MCF 10A (cell line): ENCODE results near the gene RASD1. TPM values are rescaled to one million over a fixed set of nuclear protein-coding genes. Genes with fewer than 3 reads are reported as not detected.

Source experiments
- BruUV-seq: library from RNA; stranded (reverse); fragments of 400-500 nt; replicated peaks from 2 replicates; lab custom pipeline; 2021; lab: Mats Ljungman, UMichigan
- CTCF ChIA-PET: fragments of 300-600 bp; sonication (Branson Sonifier 250); formaldehyde crosslinking; extraction: SDS; loops from one replicate; lab custom pipeline; 2021; ENCODE audit warnings: antibody characterized with exemption, inconsistent platforms; lab: Yijun Ruan, JAX
- POLR2A ChIA-PET: fragments of 300-600, 350-650 bp; sonication (Branson Sonifier 250); formaldehyde crosslinking; extraction: SDS; loops from one replicate; lab custom pipeline; 2020; ENCODE audit warnings: antibody characterized with exemption, inconsistent platforms; lab: Yijun Ruan, JAX
- DNase-seq: peaks from one replicate; pipeline ENCODE4 v3.0.0-alpha.2; 2018; ENCODE audit not compliant: unreplicated experiment
- H3K27ac Mint-ChIP-seq: one replicate; pipeline ENCODE4 v1.8.0; 2022; ENCODE audit warnings: mild to moderate bottlenecking, low read depth, mixed read lengths; ENCODE audit not compliant: unreplicated experiment
- H3K27me3 Mint-ChIP-seq: one replicate; pipeline ENCODE4 v1.8.0; 2022; ENCODE audit warnings: mixed read lengths; ENCODE audit not compliant: insufficient read depth, unreplicated experiment
- H3K36me3 Mint-ChIP-seq: one replicate; pipeline ENCODE4 v1.8.0; 2022; ENCODE audit warnings: mild to moderate bottlenecking, moderate library complexity, mixed read lengths; ENCODE audit not compliant: insufficient read depth, unreplicated experiment
- H3K4me1 Mint-ChIP-seq: one replicate; pipeline ENCODE4 v1.8.0; 2022; ENCODE audit warnings: mixed read lengths; ENCODE audit not compliant: insufficient read depth, unreplicated experiment
- H3K4me3 Mint-ChIP-seq: one replicate; pipeline ENCODE4 v1.8.0; 2022; ENCODE audit warnings: mild to moderate bottlenecking, moderate library complexity, mixed read lengths; ENCODE audit not compliant: unreplicated experiment
- H3K9me3 Mint-ChIP-seq: one replicate; pipeline ENCODE4 v1.8.0; 2022; ENCODE audit warnings: mixed read lengths; ENCODE audit not compliant: unreplicated experiment
- CTCF ChIP-seq: fragments of 200-600 bp; IDR thresholded peaks from one replicate; pipeline ENCODE4 v1.8.0; 2022; ENCODE audit warnings: antibody characterized with exemption, mild to moderate bottlenecking; ENCODE audit not compliant: unreplicated experiment
- intact Hi-C: fragments of 100-400 bp; cut with micrococcal nuclease; formaldehyde crosslinking; loops from 2 replicates; pipeline ENCODE4 v1.14.1; 2022
- total RNA-seq: library from RNA; stranded (reverse); gene quantifications from 2 replicates; pipeline ENCODE4 v1.2.3, GENCODE V29; 2022

Gene RASD1
- total RNA-seq, 1 experiment from 2014 or later: 0.21 TPM

- ChIA-PET CTCF (no interaction called here), POLR2A (no interaction called here)
- no peaks in the 10 kb centered on the region for H3K4me1 Mint-ChIP-seq
- BruUV-seq: no TSS peak
- DNase-seq: no peak
- H3K4me3 Mint-ChIP-seq: no peak overlapping the region
- no peaks in the 10 kb centered on the region for H3K27me3 Mint-ChIP-seq
- H3K27ac Mint-ChIP-seq: no peak overlapping the region
- no peak for TF ChIP-seq CTCF
- H3K9me3 Mint-ChIP-seq: no peaks in the 10 kb centered on the region
- intact Hi-C loops: no loop called here
- no peaks in the 10 kb centered on the region for H3K36me3 Mint-ChIP-seq
These were observed 43.4 kb upstream of the RASD1 start for GRCh38 chr17:17539591-17539990.

DNA sequence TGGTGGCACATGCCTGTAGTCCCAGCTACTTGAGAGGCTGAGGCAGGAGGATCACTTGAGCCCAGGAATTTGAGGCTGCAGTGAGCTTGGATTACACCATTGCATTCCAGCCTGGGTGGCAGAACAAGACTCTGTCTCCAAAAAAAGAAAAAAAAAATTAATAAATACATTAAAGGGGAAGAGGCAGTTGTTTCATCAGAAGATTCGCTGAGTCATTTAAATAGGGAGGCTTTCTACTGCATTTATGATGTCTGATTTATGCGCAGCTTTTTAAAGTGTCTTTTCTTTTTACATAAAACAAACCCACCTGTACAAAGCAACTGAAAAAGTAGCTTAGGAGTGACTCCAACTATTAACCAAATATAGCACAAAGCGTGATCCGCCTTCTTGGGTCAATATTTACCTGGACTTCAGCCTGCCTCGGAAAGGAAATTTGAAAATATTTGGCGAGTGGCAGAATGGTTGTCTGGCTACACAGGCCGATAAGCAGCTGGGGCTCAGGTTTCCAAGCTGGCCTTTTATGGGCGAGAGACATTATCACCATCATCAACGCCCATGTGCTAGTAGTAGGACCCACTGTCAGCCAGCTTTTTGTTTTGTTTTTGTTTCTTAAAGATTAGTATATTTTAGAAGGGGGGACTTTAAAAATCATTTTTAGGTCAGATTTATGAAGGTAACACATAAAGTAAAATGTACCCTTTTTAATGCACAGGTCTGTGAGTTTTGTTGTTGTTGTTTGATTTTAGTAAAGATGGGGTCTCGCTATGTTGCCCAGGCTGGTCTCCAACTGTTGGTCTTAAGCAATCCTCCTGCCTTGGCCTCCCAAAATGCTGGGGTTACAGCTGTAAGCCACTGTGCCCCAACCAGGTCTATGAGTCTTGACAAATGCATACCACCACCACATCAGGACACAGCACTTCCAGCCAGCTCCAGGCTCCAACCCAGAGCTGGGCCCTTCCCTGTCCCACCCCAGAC is 42.5 kb upstream of the RASD1 start:
- intact Hi-C loops: no loop called here
- TF ChIP-seq CTCF: no peak
- H3K9me3 Mint-ChIP-seq: no peaks in the 10 kb centered on the region
- ChIA-PET POLR2A (no interaction called here), CTCF (interaction anchor here (0.6 to 1.3 kb wide), 4 partner anchors 29 to 184 kb away, joined by 3 read pairs; no protein-coding TSS in a partner anchor)
- no peak for DNase-seq
- no peaks in the 10 kb centered on the region for H3K27me3 Mint-ChIP-seq
- H3K27ac Mint-ChIP-seq: no peak overlapping the region
- no peaks in the 10 kb centered on the region for H3K4me1 Mint-ChIP-seq
- no peak overlapping the region for H3K4me3 Mint-ChIP-seq
- H3K36me3 Mint-ChIP-seq: no peaks in the 10 kb centered on the region
- no TSS peak for BruUV-seq

DNA sequence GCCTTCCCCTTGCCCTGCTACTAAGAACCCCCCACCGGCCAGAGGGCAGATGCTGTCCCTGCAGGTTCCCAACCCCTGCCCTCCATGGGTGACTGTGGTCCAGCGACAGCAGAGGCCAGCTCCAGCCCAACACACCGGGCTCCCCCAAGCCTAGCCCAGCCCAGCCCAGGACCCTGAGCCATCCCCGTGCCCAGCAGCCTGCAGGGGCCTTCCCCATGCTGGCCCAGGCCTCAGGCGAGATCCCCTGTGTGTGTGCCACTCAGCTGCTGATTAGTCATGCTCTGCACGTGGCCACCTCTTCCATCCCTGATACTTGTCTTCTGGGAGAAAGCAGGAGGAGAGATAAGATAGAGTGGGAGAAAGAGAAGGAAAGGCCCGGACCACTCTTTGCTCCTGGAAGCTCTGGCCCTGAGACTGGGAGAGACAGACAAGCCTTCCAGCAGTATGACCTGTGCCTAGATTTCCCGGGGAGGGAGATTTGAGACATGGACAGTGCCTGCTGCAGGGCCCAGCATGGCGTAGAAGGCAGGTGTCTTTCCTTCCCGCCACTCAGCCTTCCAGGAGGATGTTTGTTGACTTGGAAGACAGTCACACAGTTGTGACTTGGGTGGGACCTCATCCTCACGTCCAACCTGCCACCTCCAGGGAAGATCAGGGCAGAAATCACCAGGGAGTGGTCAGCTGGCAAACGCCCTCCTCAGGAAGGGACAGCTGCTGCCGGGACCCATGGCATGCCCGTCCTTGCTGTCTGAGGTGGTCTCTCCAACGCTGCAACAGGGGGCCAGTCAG is 41.3 kb upstream of the RASD1 start:
- BruUV-seq: no TSS peak
- no peak for DNase-seq
- no peaks in the 10 kb centered on the region for H3K4me1 Mint-ChIP-seq
- H3K27me3 Mint-ChIP-seq: no peaks in the 10 kb centered on the region
- POLR2A ChIA-PET: no interaction called here
- H3K4me3 Mint-ChIP-seq: no peak overlapping the region
- TF ChIP-seq CTCF: no peak
- H3K36me3 Mint-ChIP-seq: no peaks in the 10 kb centered on the region
- H3K27ac Mint-ChIP-seq: no peak overlapping the region
- H3K9me3 Mint-ChIP-seq: no peaks in the 10 kb centered on the region
- intact Hi-C loops: no loop called here
- CTCF ChIA-PET: interaction anchor here (0.9 kb wide), 1 partner anchor 30 kb away, joined by 3 read pairs; no protein-coding TSS in a partner anchor

DNA sequence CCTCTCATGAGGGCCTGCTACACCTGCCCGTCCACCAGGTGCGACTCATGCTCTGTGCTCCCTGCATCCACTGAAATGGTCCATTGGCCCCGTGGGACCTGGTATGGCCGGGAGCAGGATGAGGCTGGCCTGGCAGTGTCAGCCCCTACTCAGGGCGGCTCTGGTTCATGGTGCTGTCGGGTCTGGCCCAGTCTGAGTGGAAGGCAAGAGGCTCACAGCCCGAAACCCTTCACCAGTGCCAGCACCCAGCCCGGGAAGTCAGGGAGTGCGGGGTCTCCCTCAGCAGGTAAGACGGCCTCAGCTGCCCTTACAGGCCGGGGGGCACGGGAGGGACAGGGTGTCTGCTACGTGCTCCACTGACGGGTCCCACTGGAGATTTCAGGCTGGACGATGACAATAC is 40.5 kb upstream of the RASD1 start:
- no peaks in the 10 kb centered on the region for H3K27me3 Mint-ChIP-seq
- ChIA-PET POLR2A (no interaction called here), CTCF (no interaction called here)
- H3K27ac Mint-ChIP-seq: no peak overlapping the region
- DNase-seq: no peak
- intact Hi-C loops: no loop called here
- H3K4me1 Mint-ChIP-seq: no peaks in the 10 kb centered on the region
- no peak overlapping the region for H3K4me3 Mint-ChIP-seq
- no peaks in the 10 kb centered on the region for H3K36me3 Mint-ChIP-seq
- TF ChIP-seq CTCF: no peak
- no TSS peak for BruUV-seq
- H3K9me3 Mint-ChIP-seq: no peaks in the 10 kb centered on the region
